GM12878 (cell line): Measurements from ENCODE around the gene CNNM1. TPM values are rescaled to one million over a fixed set of nuclear protein-coding genes. Genes with fewer than 3 reads are reported as not detected.

ENCODE experiments used
- ATAC-seq: fragments of 200-7000 bp; cut with Tn5 transposase; 3 replicates; pipeline ENCODE4 v1.9.1; 2020; ENCODE audit warnings: mild to moderate bottlenecking, moderate library complexity
- BruUV-seq: library from RNA; stranded (reverse); fragments of 400-500 nt; replicated peaks from 2 replicates; lab custom pipeline; 2021; lab: Mats Ljungman, UMichigan
- CTCF ChIA-PET: fragments of 300-600 bp; sonication (Branson Sonifier 250); formaldehyde crosslinking; extraction: SDS; loops from one replicate; lab custom pipeline; 2021; ENCODE audit warnings: inconsistent platforms; lab: Yijun Ruan, JAX
- POLR2A ChIA-PET: fragments of 350-600 bp; formaldehyde crosslinking; extraction: SDS; loops from one replicate; lab custom pipeline; 2021; ENCODE audit warnings: inconsistent platforms; lab: Charles Lee
- RAD21 ChIA-PET: fragments of 300-600 bp; sonication (Branson Sonifier 250); formaldehyde crosslinking; loops from one replicate; lab custom pipeline; 2023; ENCODE audit warnings: antibody characterized with exemption; ENCODE audit not compliant: unreplicated experiment; lab: Charles Lee
- SMC1A ChIA-PET: fragments of 300-600 bp; sonication (Branson Sonifier 250); formaldehyde crosslinking; loops from one replicate; lab custom pipeline; 2023; ENCODE audit not compliant: unreplicated experiment, uncharacterized antibody; lab: Charles Lee
- DNase-seq: peaks from one replicate; pipeline ENCODE4 v3.0.0-alpha.2; 2011; ENCODE audit warnings: low read depth, low spot score
- FAIRE-seq: peaks from 3 replicates; lab custom pipeline; 2011; peaks lifted over from hg19 to GRCh38; lab: Jason Lieb, UNC
- H2AFZ ChIP-seq: 2 replicates; pipeline ENCODE4 v1.6.0; 2011; ENCODE audit warnings: low read depth, low read length, control low read depth; ENCODE audit not compliant: control insufficient read depth
- H3K27ac ChIP-seq: 2 replicates; pipeline ENCODE4 v1.5.1; 2011; ENCODE audit warnings: control low read depth; ENCODE audit not compliant: control insufficient read depth, insufficient read depth
- H3K27me3 ChIP-seq, 2 experiments: replicated peaks in 1 of 2; 2 replicates each; pipeline versions ENCODE4 v1.6.0 to v1.6.1; 2011; ENCODE audit warnings: low read length in 1 of 2; ENCODE audit not compliant: control insufficient read depth in 2 of 2, insufficient read depth in 2 of 2
- H3K36me3 ChIP-seq, 2 experiments: 2 replicates each; pipeline ENCODE4 v1.5.1; 2011; ENCODE audit warnings: low read length in 1 of 2; ENCODE audit not compliant: control insufficient read depth in 2 of 2, insufficient read depth in 2 of 2
- H3K4me1 ChIP-seq: 2 replicates; pipeline ENCODE4 v1.6.1; 2011; ENCODE audit warnings: mild to moderate bottlenecking, low read length, moderate library complexity, mixed read lengths; ENCODE audit not compliant: control insufficient read depth, insufficient read depth
- H3K4me2 ChIP-seq: 2 replicates; pipeline ENCODE4 v1.6.0; 2011; ENCODE audit warnings: control low read depth; ENCODE audit not compliant: control insufficient read depth, insufficient read depth
- H3K4me3 ChIP-seq: fragments of 200-600 bp; sonication (generic); 2 replicates; pipeline ENCODE4 v1.5.1; 2016
- H3K79me2 ChIP-seq: 2 replicates; pipeline ENCODE4 v1.6.0; 2011; ENCODE audit warnings: low read length; ENCODE audit not compliant: control insufficient read depth, insufficient read depth
- H3K9ac ChIP-seq: 2 replicates; pipeline ENCODE4 v1.8.0; 2011; ENCODE audit warnings: low read length, control low read depth, mixed read lengths; ENCODE audit not compliant: control insufficient read depth, insufficient read depth
- H3K9me3 ChIP-seq: replicated peaks from 3 replicates; pipeline ENCODE4 v1.5.1; 2011; ENCODE audit warnings: mild to moderate bottlenecking, low read length; ENCODE audit not compliant: control insufficient read depth, insufficient read depth
- H4K20me1 ChIP-seq: 2 replicates; pipeline ENCODE4 v1.6.0; 2011; ENCODE audit not compliant: control insufficient read depth, insufficient read depth
- EP300 ChIP-seq, 2 experiments: fragments of 150-350 bp in 1 of 2; IDR thresholded peaks; 2 replicates each; pipeline ENCODE4 v1.6.1; 2011 to 2012; ENCODE audit warnings: low read depth in 2 of 2, low read length in 2 of 2, borderline replicate concordance in 1 of 2, improper control_type of control experiment in 1 of 2, inconsistent platforms in 1 of 2; ENCODE audit not compliant: control insufficient read depth in 1 of 2
- HCFC1 ChIP-seq: fragments of 150-350 bp; IDR thresholded peaks from 2 replicates; pipeline ENCODE4 v1.6.1; 2014; ENCODE audit warnings: low read length
- IRF4 ChIP-seq: IDR thresholded peaks from 2 replicates; pipeline ENCODE4 v1.6.1; 2011; ENCODE audit warnings: low read depth, low read length
- MTA2 ChIP-seq: fragments of 450-650 bp; IDR thresholded peaks from 2 replicates; pipeline ENCODE4 v1.6.1; 2016; ENCODE audit warnings: low read depth, mild to moderate bottlenecking, moderate library complexity
- NFYB ChIP-seq: IDR thresholded peaks from 2 replicates; pipeline ENCODE4 v1.6.1; 2011; ENCODE audit warnings: low read depth, mild to moderate bottlenecking, low read length, improper control_type of control experiment, moderate library complexity; ENCODE audit not compliant: insufficient read depth
- SPI1 ChIP-seq: IDR thresholded peaks from 2 replicates; pipeline ENCODE4 v1.6.1; 2011; ENCODE audit warnings: low read depth, mild to moderate bottlenecking, low read length, moderate library complexity, borderline replicate concordance; ENCODE audit not compliant: insufficient read depth
- SREBF2 ChIP-seq: IDR thresholded peaks from 2 replicates; pipeline ENCODE4 v1.6.1; 2012; ENCODE audit warnings: mild to moderate bottlenecking, low read length
- STAT3 ChIP-seq: IDR thresholded peaks from 2 replicates; pipeline ENCODE4 v1.6.1; 2011; ENCODE audit warnings: low read depth, low read length, improper control_type of control experiment
- TAF1 ChIP-seq: IDR thresholded peaks from 2 replicates; pipeline ENCODE4 v1.6.1; 2011; ENCODE audit warnings: mild to moderate bottlenecking, low read depth, low read length, borderline replicate concordance
- USF1 ChIP-seq: IDR thresholded peaks from 2 replicates; pipeline ENCODE4 v1.6.1; 2011; ENCODE audit warnings: borderline replicate concordance, low read depth, mild to moderate bottlenecking, moderate library complexity, mixed read lengths, low read length; ENCODE audit not compliant: insufficient read depth; ENCODE audit errors: extremely low read length
- ZSCAN29 ChIP-seq: fragments of 450-650 bp; IDR thresholded peaks from 2 replicates; pipeline ENCODE4 v1.6.1; 2017; ENCODE audit warnings: mild to moderate bottlenecking, moderate library complexity
- WGBS: methylation state at CpG from one replicate; pipeline ENCODE4 v1.1.6; 2016; ENCODE audit warnings: low lambda C conversion rate; ENCODE audit not compliant: insufficient replicate concordance, insufficient coverage; ENCODE audit errors: missing lambda C conversion rate; 5-methylcytosine and 5-hydroxymethylcytosine counted together
- in situ Hi-C: fragments of 300-500 bp; cut with MboI; formaldehyde crosslinking; loops from 9 replicates; pipeline ENCODE4 v1.14.3; 2018; ENCODE audit warnings: mixed read lengths
- intact Hi-C: fragments of 100-400 bp; cut with micrococcal nuclease; formaldehyde crosslinking; loops from one replicate; pipeline ENCODE4 v1.14.2; 2022; ENCODE audit not compliant: unreplicated experiment
- polyA plus RNA-seq, 11 experiments: library from polyadenylated mRNA; depleted of rRNA in 4 of 11; unstranded in 6 of 11; stranded (reverse) in 5 of 11; fragments of >200 nt; fragmentation: Nextera tagmentation in 4 of 11; fragmentation: Illumina TruSeq in 1 of 11; extraction: Ambion mirVana in 4 of 11; extraction: Trizol in 1 of 11; gene quantifications; 1 replicate in 1 of 11; 2 replicates in 10 of 11; pipeline versions ENCODE4 v1.2.1 to v1.2.3, GENCODE V29; 2011 to 2016; ENCODE audit warnings: inconsistent platforms in 2 of 11, missing spikeins in 2 of 11, low read depth in 1 of 11
- total RNA-seq, 4 experiments: library from RNA; depleted of rRNA in 3 of 4; stranded (reverse); fragments of >200 nt in 3 of 4; fragmentation: Illumina TruSeq in 1 of 4; extraction: Trizol in 1 of 4; gene quantifications; 2 replicates each; pipeline versions ENCODE4 v1.2.1 to v1.2.3, GENCODE V29; 2013 to 2021
- TF ChIP-seq, protein P1 (sequence below): IDR thresholded peaks from 2 replicates; pipeline ENCODE4 v1.6.1; 2012; ENCODE audit warnings: improper control_type of control experiment, low read depth, low read length; ENCODE audit not compliant: insufficient replicate concordance

CNNM1 gene
- total and polyA plus RNA-seq, 10 of the 15 experiments (the other 5 are each of a cell fraction or from before 2014, with no cell fraction given) = 0.01 TPM; not detected in 9

DNA sequence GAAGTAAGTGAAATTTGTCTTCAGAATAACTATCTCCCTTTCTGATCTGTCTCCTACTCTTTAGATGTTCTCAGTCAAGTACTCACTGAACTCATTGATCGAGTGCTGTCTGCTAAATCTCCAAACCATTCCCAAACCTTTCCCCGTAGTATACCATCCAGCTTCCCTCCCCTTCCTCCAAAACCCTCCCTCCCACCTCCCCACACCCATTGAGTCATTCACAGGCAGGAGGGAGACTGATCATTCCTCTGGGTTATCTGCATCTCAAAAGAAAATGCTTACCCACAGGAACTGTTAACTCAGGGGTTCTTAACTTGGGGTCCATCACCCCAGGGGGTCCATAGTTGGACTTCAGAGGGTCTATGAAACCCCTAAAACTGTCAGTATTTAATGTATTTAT, 63.9 kb downstream of the CNNM1 start:
- Histone ChIP-seq H3K27me3 (no peaks in the 10 kb centered on the region), H3K9me3 (no peaks in the 10 kb centered on the region), H4K20me1 (no peaks in the 10 kb centered on the region), H3K9ac (no peak overlapping the region), H3K4me3 (no peak overlapping the region), H2AFZ (no peak overlapping the region), H3K36me3 (peaks cover 3% of the 10 kb centered on the region in 2 experiments; a peak in 2 of 4 replicates), H3K4me2 (no peak overlapping the region), H3K79me2 (no peaks in the 10 kb centered on the region), H3K4me1 (no peaks in the 10 kb centered on the region), H3K27ac (no peak overlapping the region)
- CTCF ChIA-PET = interaction anchor here (0.7 to 4.2 kb wide), 12 partner anchors 17 to 259 kb away, joined by 3 to 32 read pairs (median 4); partner anchors contain the start of gene GOT1
- DNase-seq (no peak), FAIRE-seq (no peak), ATAC-seq (no peak)
- no peak for TF ChIP-seq ZSCAN29
- no peak for TF ChIP-seq MTA2
- TF ChIP-seq TAF1 = no peak
- no peak for TF ChIP-seq USF1
- no peak for TF ChIP-seq SPI1
- no peak for TF ChIP-seq NFYB
- no peak for TF ChIP-seq HCFC1
- no peak for TF ChIP-seq IRF4
- no peak for TF ChIP-seq STAT3
- TF ChIP-seq, protein P1, sequence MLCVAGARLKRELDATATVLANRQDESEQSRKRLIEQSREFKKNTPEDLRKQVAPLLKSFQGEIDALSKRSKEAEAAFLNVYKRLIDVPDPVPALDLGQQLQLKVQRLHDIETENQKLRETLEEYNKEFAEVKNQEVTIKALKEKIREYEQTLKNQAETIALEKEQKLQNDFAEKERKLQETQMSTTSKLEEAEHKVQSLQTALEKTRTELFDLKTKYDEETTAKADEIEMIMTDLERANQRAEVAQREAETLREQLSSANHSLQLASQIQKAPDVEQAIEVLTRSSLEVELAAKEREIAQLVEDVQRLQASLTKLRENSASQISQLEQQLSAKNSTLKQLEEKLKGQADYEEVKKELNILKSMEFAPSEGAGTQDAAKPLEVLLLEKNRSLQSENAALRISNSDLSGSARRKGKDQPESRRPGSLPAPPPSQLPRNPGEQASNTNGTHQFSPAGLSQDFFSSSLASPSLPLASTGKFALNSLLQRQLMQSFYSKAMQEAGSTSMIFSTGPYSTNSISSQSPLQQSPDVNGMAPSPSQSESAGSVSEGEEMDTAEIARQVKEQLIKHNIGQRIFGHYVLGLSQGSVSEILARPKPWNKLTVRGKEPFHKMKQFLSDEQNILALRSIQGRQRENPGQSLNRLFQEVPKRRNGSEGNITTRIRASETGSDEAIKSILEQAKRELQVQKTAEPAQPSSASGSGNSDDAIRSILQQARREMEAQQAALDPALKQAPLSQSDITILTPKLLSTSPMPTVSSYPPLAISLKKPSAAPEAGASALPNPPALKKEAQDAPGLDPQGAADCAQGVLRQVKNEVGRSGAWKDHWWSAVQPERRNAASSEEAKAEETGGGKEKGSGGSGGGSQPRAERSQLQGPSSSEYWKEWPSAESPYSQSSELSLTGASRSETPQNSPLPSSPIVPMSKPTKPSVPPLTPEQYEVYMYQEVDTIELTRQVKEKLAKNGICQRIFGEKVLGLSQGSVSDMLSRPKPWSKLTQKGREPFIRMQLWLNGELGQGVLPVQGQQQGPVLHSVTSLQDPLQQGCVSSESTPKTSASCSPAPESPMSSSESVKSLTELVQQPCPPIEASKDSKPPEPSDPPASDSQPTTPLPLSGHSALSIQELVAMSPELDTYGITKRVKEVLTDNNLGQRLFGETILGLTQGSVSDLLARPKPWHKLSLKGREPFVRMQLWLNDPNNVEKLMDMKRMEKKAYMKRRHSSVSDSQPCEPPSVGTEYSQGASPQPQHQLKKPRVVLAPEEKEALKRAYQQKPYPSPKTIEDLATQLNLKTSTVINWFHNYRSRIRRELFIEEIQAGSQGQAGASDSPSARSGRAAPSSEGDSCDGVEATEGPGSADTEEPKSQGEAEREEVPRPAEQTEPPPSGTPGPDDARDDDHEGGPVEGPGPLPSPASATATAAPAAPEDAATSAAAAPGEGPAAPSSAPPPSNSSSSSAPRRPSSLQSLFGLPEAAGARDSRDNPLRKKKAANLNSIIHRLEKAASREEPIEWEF = no peak
- no peak for TF ChIP-seq EP300 (IDR thresholded peaks at IDR 0.05; ENCODE audit: borderline replicate concordance in 1 of 2, control insufficient read depth in 1 of 2, low read depth in 2 of 2, low read length in 2 of 2)
- TF ChIP-seq SREBF2 = no peak
- intact Hi-C loops (loop anchor here (2.0 to 5.0 kb wide), 3 partner anchors 38 to 168 kb away; partner anchors contain the start of gene GOT1), in situ Hi-C loops (loop anchor here (5.0 kb wide), 1 partner anchor 219 kb away; no protein-coding TSS in a partner anchor)
- no TSS peak for BruUV-seq
- POLR2A ChIA-PET = no interaction called here
- 42% methylated on average over 2 of the region's 2 CpGs for WGBS
- SMC1A ChIA-PET = interaction anchor here (2.1 to 3.0 kb wide), 5 partner anchors 11 to 222 kb away, joined by 5 to 14 read pairs (median 10); partner anchors contain the start of gene GOT1
- RAD21 ChIA-PET = interaction anchor here (0.7 to 2.8 kb wide), 4 partner anchors 37 to 223 kb away, joined by 3 to 9 read pairs (median 6); partner anchors contain the start of gene GOT1
